NCI-H2081 treated with DMSO at 0.1 percent for 48 hours (cell line): ENCODE results near the gene ISOC2.
"Not testable (repeated sequence)": the region's sequence is repeated elsewhere in the genome, so short reads cannot be mapped to it uniquely, and the experiment has no call there.

Experiments
- DNase-seq: peaks from one replicate; lab custom pipeline; 2025; lab: John Stamatoyannopoulos, UW

ISOC2 gene

GRCh38 chr19:55461259-55461973, at the start of gene ISOC2:
Gene ISOC2 (minus strand): TSS chr19:55461642. CDS start chr19:55456486, 5,156 bp downstream.
- peak; percentile 98 for DNase-seq

GRCh38 chr19:55508120-55508519, 46.7 kb upstream of the ISOC2 start:
- no peak for DNase-seq

DNA sequence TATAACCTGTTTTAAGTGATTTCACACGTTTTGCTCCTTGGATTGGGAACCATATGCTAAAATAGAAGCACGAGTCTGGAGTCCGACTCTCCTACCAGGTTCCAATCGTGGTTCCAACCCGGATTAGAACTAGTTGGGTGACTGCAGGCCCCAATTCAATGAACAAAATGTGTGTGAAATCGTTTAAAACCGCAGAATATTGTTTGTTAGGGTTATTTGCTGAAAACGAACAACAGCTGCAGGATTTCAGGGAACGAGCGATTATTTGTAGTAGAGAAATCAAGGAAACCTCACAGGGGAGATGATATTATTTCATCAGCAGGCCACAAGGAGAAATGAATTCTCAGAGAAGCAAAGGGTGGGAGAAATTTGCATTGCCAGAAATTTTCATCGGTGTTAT, 43.5 kb upstream of the ISOC2 start:
- no peak for DNase-seq

DNA sequence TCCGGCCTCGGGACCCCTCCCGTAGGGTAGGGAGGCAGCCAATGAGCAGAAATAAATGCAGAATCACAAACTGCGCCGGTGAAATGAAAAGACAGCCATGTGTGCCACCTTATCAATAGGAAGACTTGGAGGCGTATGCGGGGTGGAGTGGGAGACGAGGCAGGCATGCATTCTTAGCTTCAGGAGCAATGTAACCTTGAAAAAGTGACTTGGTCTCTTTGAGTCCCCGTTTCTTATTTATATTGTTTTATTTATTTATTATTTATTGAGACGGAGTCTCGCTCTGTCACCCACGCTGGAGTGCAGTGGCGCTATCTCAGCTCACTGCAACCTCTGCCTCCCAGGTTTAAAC, 42.8 kb upstream of the ISOC2 start:
- no peak for DNase-seq

- DNase-seq = peak; percentile 75
These were observed 42.2 kb upstream of the ISOC2 start for GRCh38 chr19:55503502-55504251.

- no peak for DNase-seq
These were observed 41.7 kb upstream of the ISOC2 start for GRCh38 chr19:55503157-55503501.

DNA sequence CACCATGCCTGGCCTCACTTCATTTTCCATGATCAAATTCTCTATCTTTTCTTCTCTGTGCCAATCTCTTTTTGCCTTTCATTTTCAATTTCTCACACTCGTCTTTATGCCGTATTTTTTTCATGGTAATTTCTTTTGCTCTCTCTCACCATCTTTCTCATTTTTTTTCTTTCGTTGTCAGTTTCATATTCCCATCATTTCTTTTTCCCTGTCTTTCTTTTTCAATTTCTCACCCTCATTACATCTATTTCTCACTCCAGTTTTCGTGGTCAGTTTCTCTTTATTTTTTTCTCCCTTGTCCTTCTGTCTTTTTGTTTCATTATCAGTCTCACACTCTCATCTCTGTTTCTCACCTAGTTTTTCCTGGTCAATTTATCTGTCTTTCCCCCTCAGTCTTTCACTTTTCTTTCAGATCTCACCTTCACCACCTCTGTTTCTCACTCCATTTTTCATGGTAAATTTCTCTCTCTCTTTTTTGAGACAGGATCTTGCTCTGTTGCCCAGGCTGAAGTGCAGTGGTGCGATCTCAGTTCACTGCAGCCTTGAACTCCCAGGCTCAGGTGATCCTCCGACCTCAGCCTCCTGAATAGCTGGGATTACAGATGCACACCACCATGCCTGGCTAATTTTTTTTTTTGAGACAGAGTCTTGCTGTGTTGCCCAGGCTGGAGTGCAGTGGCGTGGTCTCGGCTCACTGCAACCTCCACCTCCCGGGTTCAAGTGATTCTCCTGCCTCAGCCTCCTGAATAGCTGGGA, 40.9 kb upstream of the ISOC2 start:
- no peak for DNase-seq

DNA sequence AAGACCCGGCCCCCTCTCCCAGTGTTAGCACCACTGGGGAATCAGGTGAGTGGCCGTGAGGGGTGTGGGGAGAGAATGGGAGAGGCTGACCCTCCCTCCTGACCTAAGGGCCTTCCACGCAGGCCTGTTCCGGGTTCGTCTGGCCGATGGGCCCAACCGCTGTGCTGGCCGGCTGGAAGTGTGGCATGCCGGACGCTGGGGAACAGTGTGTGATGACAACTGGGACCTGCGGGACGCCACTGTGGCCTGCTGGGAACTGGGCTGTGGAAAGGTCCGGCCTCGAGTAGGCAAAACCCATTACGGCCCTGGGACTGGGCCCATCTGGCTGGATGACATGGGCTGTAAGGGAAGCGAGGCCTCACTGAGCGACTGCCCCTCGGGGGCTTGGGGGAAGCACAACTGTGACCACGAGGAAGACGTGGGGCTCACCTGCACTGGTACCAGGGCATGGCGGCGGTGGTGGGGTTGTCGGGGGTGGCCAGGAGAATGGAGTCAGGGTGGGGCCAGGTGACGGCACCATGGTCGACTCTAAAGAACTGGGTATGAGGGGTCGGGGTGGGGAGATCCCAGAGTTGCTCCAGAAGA, 39.0 kb upstream of the ISOC2 start:
- DNase-seq = no peak

GRCh38 chr19:55498246-55498840, 36.9 kb upstream of the ISOC2 start:
- DNase-seq = peak; percentile 74

DNA sequence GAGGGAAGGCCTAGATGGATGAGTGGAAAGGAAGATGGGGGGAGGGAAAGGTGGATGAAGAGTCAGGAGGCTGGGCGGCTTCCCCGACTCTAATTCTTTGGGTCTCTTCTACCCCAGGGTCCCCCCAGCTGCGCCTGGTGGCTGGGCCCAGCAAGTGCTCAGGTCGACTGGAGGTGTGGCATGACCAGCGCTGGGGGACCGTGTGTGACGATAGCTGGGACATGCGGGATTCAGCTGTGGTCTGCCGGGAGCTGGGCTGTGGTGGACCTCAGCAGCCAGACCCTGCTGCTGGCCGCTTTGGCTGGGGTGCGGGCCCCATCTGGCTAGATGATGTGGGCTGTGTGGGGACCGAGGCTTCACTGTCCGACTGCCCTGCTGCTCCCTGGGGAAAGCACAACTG, 36.3 kb upstream of the ISOC2 start:
- DNase-seq = no peak

DNA sequence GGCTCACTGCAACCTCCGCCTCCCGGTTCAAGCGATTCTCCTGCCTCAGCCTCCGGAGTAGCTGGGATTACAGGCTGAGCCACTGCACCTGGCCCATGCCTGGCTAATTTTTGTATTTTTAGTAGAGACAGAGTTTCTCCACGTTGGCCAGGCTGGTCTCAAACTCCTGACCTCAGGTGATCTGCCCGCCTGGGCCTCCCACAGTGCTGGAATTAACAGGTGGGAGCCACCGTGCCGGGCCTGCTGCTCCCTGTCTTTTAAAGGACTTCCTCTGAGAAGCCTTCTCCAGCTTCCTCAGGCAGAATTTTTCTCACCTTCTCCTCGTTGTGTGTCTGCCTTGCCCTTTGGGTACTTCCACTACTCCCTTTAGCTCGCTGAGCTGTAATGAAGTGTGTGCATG, 35.4 kb upstream of the ISOC2 start:
- DNase-seq = not testable (repeated sequence)

GRCh38 chr19:55495646-55496349, 34.4 kb upstream of the ISOC2 start:
- DNase-seq = no peak

GRCh38 chr19:55494172-55494761, 32.8 kb upstream of the ISOC2 start:
- no peak for DNase-seq

GRCh38 chr19:55493645-55494171, 32.3 kb upstream of the ISOC2 start:
- DNase-seq = no peak

DNA sequence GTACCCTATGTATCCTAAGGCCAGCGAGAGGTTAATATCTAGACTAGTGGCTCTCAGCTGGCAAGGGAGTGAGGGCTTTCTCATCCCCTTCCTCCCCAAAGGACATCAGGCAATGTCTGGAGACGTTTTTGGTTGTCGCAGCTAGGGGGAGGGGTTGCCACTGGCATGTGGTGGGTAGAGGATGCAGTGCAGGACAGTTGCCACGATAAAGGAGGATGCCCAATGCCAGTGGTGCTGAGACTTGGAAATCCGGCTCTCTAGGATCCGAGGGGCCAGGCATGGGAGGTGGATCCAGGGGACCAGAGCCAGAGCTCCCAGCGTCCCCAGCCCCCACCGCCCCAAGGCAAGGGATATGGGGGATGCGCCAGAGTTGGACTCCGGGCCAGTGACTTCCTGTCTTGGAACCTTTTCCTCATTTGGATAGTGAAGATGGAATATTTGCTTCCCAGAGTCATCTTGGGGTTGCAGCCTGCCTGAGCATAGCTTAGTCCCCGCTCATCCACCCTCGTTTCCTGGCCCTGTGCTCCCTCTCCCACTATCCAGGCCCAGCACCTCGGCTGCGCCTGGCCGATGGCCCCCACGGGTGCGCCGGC, 31.7 kb upstream of the ISOC2 start:
- DNase-seq = no peak

GRCh38 chr19:55492362-55492944, 31.0 kb upstream of the ISOC2 start:
- DNase-seq = no peak

DNA sequence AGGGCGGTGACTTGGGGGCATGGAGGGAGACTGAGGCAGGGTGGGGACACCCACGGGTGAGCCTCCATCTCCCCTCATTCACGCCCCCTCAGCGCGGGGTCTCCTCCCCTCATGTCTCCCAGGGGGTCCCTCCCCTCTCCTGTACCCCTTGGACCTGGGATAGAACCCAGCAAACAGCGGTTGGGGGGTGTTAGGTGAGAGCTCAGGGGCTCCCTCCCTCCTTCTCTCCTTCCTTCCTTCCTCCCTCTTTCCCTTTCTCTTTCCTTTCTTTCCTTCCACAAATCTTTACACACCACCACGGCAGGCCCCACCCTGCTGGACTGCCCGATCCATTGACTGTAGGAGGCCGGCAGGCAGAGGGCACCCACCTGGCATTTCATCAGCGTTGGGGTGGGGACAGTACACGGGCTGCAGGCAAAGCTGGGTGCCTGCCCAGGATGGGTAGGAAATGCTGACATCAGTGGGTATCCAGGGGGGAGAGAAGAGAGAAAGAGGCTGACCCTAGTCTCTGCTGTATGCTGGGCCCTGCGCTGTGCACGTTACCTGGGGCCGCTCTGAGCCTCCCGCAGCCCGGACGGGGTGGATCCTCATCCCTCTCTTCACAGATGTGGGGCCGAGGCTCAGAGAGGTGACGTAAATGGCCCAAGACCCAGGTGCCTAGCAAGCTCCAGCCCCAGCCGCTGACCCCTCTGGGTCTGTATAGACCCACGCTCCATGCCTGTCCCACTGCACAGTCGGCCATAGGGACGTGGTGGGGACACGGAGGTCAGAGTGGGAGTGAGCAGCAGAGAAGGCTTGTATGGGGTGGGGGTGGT, 30.3 kb upstream of the ISOC2 start:
- no peak for DNase-seq

- no peak for DNase-seq
These were observed 29.3 kb upstream of the ISOC2 start for GRCh38 chr19:55490478-55491432.
